K562 (cell line): Measurements from ENCODE around the gene FHL5. TPM values are rescaled to one million over a fixed set of nuclear protein-coding genes. Genes with fewer than 3 reads are reported as not detected.
A peak's percentile ranks its signal among the peaks of the same experiment; 100 is the strongest.

Experiments used
- C11orf30 ChIP-seq: fragments of 450-650 bp; IDR thresholded peaks from 2 replicates; pipeline ENCODE4 v1.6.1; 2016; ENCODE audit warnings: low read depth, mild to moderate bottlenecking
- CTBP1 ChIP-seq: fragments of 450-650 bp; IDR thresholded peaks from 2 replicates; pipeline ENCODE4 v1.6.1; 2016; ENCODE audit warnings: borderline replicate concordance
- HDAC1 ChIP-seq, 2 experiments: fragments of 450-650 bp; IDR thresholded peaks; 2 replicates each; pipeline ENCODE4 v1.6.1; 2016 to 2017; ENCODE audit warnings: inconsistent platforms in 1 of 2, mild to moderate bottlenecking in 1 of 2, moderate library complexity in 1 of 2
- NCOA4 ChIP-seq: fragments of 450-650 bp; IDR thresholded peaks from 2 replicates; pipeline ENCODE4 v1.6.1; 2018; ENCODE audit warnings: mild to moderate bottlenecking; ENCODE audit not compliant: partially characterized antibody
- OTX1 ChIP-seq: fragments of 450-650 bp; formaldehyde crosslinking; IDR thresholded peaks from 2 replicates; pipeline ENCODE4 v1.4.0; 2022; ENCODE audit warnings: mild to moderate bottlenecking
- PHF21A ChIP-seq: fragments of 450-650 bp; IDR thresholded peaks from 2 replicates; pipeline ENCODE4 v1.6.1; 2017; ENCODE audit warnings: low read depth, borderline replicate concordance
- PTTG1 ChIP-seq: fragments of 450-650 bp; IDR thresholded peaks from 2 replicates; pipeline ENCODE4 v1.6.1; 2016; ENCODE audit warnings: low read depth, mild to moderate bottlenecking, missing genetic modification characterization, missing compliant biosample characterization
- TRIM28 ChIP-seq: fragments of 450-650 bp; IDR thresholded peaks from 2 replicates; pipeline ENCODE4 v1.6.1; 2017
- YBX1 ChIP-seq: fragments of 450-650 bp; IDR thresholded peaks from 2 replicates; pipeline ENCODE4 v1.7.1; 2016; ENCODE audit warnings: mild to moderate bottlenecking
- ZNF584 ChIP-seq: fragments of 200-800 bp; sonication (Bioruptor generic); IDR thresholded peaks from 2 replicates; pipeline ENCODE4 v1.6.1; 2016; ENCODE audit warnings: low read depth, mild to moderate bottlenecking, missing genetic modification characterization, missing compliant biosample characterization
- polyA plus RNA-seq, 8 experiments: library from polyadenylated mRNA; depleted of rRNA in 4 of 8; stranded (reverse) in 5 of 8; unstranded in 3 of 8; fragments of >200 nt; fragmentation: Nextera tagmentation in 2 of 8; fragmentation: Illumina TruSeq in 1 of 8; extraction: Ambion mirVana in 2 of 8; extraction: Trizol in 1 of 8; gene quantifications; 2 replicates each; pipeline versions ENCODE4 v1.2.1 to v1.2.3, GENCODE V29; 2011 to 2014; ENCODE audit warnings: inconsistent platforms in 1 of 8, missing spikeins in 1 of 8
- total RNA-seq, 7 experiments: library from RNA; depleted of rRNA in 6 of 7; stranded (reverse); fragments of >200 nt in 6 of 7; fragmentation: Illumina TruSeq in 2 of 7; extraction: Trizol in 2 of 7; gene quantifications; 2 replicates each; pipeline versions ENCODE4 v1.2.1 to v1.2.3, GENCODE V29; 2011 to 2021; ENCODE audit warnings: low replicate concordance in 1 of 7
- TF ChIP-seq, protein P1 (sequence below): fragments of 250-450 bp; sonication (Bioruptor Pico); IDR thresholded peaks from 2 replicates; pipeline ENCODE4 v1.8.0; 2021; ENCODE audit warnings: borderline replicate concordance, mild to moderate bottlenecking, moderate library complexity; ENCODE audit not compliant: poor library complexity, severe bottlenecking
- TF ChIP-seq, protein P2 (sequence below): fragments of 250-450 bp; sonication (Bioruptor Pico); IDR thresholded peaks from 2 replicates; pipeline ENCODE4 v1.8.0; 2021; ENCODE audit warnings: moderate library complexity, mild to moderate bottlenecking, inconsistent platforms
- TF ChIP-seq, protein P3 (sequence below): fragments of 450-650 bp; IDR thresholded peaks from 2 replicates; pipeline ENCODE4 v1.6.1; 2016
- TF ChIP-seq, protein P4 (sequence below): fragments of 250-450 bp; sonication (Bioruptor Pico); IDR thresholded peaks from 2 replicates; pipeline ENCODE4 v1.4.0; 2020
- TF ChIP-seq, protein P5 (sequence below): fragments of 250-450 bp; sonication (Bioruptor Pico); IDR thresholded peaks from 2 replicates; pipeline ENCODE4 v1.8.0; 2022; ENCODE audit warnings: moderate library complexity, mild to moderate bottlenecking, inconsistent platforms
- TF ChIP-seq, protein P6 (sequence below), 2 experiments: fragments of 450-650 bp in 1 of 2; sonication (generic) in 1 of 2; formaldehyde crosslinking; conservative IDR thresholded peaks; 2 replicates each; pipeline versions ENCODE4 v1.4.0 to v1.8.1; 2020 to 2022; ENCODE audit warnings: mild to moderate bottlenecking in 1 of 2, missing genetic modification reagents in 1 of 2

Gene FHL5
- total and polyA plus RNA-seq, 9 of the 15 experiments (the other 6 are each of a cell fraction or from before 2014, with no cell fraction given): not detected

DNA sequence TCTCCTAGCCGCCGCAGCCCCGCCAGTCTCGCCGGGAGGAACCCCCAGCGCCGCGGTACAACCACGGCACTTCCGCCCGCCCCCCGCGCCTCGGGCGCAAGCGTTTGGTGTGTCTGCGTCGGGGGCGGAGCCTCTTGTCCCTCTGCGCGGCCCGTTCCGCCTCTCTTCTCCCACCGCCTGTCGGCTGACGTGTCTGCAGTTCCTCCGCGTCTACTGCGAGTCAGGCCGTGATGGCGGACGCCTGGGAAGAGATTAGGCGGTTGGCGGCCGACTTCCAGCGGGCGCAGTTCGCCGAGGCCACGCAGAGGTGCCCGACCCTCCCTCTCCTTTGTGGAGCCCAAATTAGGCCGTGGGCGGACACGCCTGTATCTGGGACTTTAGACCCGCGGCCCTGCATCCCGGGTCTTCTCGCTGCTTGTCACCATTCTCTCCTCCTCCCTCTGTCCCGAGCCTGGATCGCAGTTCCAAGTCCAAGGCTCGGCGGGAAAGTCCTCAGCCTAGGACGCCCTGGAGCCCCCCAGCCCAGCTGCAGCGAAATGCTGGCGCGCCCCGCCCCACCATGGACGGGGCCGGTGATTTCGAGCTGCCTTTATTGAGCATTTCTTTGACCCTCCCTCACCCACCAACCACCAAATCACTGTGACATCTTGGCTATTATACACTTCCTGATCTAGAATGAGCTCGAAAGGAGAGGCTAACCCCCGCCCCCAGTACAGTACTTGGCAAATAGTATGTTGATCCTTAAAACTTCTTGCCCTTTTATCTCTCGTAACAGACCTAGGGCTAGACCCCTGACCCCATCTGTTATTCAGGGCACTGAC lies 41.1 kb upstream of the FHL5 start, which contains the start of gene UFL1 (continued):
- TF ChIP-seq, protein P1, sequence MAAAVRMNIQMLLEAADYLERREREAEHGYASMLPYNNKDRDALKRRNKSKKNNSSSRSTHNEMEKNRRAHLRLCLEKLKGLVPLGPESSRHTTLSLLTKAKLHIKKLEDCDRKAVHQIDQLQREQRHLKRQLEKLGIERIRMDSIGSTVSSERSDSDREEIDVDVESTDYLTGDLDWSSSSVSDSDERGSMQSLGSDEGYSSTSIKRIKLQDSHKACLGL: no peak
- TF ChIP-seq ZNF584: no peak
- TF ChIP-seq TRIM28: no peak
- TF ChIP-seq, protein P2, sequence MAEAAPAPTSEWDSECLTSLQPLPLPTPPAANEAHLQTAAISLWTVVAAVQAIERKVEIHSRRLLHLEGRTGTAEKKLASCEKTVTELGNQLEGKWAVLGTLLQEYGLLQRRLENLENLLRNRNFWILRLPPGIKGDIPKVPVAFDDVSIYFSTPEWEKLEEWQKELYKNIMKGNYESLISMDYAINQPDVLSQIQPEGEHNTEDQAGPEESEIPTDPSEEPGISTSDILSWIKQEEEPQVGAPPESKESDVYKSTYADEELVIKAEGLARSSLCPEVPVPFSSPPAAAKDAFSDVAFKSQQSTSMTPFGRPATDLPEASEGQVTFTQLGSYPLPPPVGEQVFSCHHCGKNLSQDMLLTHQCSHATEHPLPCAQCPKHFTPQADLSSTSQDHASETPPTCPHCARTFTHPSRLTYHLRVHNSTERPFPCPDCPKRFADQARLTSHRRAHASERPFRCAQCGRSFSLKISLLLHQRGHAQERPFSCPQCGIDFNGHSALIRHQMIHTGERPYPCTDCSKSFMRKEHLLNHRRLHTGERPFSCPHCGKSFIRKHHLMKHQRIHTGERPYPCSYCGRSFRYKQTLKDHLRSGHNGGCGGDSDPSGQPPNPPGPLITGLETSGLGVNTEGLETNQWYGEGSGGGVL (CRISPR knock-in tag): no peak
- TF ChIP-seq, protein P3, sequence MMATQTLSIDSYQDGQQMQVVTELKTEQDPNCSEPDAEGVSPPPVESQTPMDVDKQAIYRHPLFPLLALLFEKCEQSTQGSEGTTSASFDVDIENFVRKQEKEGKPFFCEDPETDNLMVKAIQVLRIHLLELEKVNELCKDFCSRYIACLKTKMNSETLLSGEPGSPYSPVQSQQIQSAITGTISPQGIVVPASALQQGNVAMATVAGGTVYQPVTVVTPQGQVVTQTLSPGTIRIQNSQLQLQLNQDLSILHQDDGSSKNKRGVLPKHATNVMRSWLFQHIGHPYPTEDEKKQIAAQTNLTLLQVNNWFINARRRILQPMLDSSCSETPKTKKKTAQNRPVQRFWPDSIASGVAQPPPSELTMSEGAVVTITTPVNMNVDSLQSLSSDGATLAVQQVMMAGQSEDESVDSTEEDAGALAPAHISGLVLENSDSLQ: peak; percentile 91
- no peak for TF ChIP-seq PTTG1 (tag)
- no peak for TF ChIP-seq OTX1 (CRISPR knock-in tag)
- TF ChIP-seq HDAC1 (IDR thresholded peaks at IDR 0.05): peak in 1 of 2 experiments; percentile 66; a peak in 1 of 4 replicates
- TF ChIP-seq CTBP1: peak; percentile 70
- TF ChIP-seq YBX1: no peak
- peak; percentile 57; the same call in 1 of the 2 replicates for TF ChIP-seq C11orf30
- 0 out of 2 replicates have a peak, but pooled peaks have one; percentile 36 for TF ChIP-seq PHF21A
- TF ChIP-seq, protein P4, sequence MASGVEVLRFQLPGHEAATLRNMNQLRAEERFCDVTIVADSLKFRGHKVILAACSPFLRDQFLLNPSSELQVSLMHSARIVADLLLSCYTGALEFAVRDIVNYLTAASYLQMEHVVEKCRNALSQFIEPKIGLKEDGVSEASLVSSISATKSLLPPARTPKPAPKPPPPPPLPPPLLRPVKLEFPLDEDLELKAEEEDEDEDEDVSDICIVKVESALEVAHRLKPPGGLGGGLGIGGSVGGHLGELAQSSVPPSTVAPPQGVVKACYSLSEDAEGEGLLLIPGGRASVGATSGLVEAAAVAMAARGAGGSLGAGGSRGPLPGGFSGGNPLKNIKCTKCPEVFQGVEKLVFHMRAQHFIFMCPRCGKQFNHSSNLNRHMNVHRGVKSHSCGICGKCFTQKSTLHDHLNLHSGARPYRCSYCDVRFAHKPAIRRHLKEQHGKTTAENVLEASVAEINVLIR (CRISPR knock-in tag): no peak; the same call in 1 of the 2 replicates
- TF ChIP-seq, protein P5, sequence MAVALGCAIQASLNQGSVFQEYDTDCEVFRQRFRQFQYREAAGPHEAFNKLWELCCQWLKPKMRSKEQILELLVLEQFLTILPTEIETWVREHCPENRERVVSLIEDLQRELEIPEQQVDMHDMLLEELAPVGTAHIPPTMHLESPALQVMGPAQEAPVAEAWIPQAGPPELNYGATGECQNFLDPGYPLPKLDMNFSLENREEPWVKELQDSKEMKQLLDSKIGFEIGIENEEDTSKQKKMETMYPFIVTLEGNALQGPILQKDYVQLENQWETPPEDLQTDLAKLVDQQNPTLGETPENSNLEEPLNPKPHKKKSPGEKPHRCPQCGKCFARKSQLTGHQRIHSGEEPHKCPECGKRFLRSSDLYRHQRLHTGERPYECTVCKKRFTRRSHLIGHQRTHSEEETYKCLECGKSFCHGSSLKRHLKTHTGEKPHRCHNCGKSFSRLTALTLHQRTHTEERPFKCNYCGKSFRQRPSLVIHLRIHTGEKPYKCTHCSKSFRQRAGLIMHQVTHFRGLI (CRISPR knock-in tag): no peak
- no peak for TF ChIP-seq NCOA4
- TF ChIP-seq, protein P6, sequence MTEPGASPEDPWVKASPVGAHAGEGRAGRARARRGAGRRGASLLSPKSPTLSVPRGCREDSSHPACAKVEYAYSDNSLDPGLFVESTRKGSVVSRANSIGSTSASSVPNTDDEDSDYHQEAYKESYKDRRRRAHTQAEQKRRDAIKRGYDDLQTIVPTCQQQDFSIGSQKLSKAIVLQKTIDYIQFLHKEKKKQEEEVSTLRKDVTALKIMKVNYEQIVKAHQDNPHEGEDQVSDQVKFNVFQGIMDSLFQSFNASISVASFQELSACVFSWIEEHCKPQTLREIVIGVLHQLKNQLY (CRISPR knock-in tag; conservative IDR thresholded peaks at IDR 0.05): no peak
